Measurements from ENCODE around the gene RALGAPB.

Gene RALGAPB

GRCh38 chr20:38551056-38551626, 78.5 kb downstream of the RALGAPB start:
- DNase-seq, result no peak

- DNase-seq, result no peak
Measured at GRCh38 chr20:38554986-38555385, 82.3 kb downstream of the RALGAPB start.

GRCh38 chr20:38555395-38555794, 82.8 kb downstream of the RALGAPB start:
- no peak for DNase-seq

GRCh38 chr20:38557174-38557573, 84.5 kb downstream of the RALGAPB start:
- no peak for DNase-seq

GRCh38 chr20:38558596-38559360, 86.1 kb downstream of the RALGAPB start:
- no peak for DNase-seq

GRCh38 chr20:38559764-38560163, 87.1 kb downstream of the RALGAPB start:
- no peak for DNase-seq

GRCh38 chr20:38563802-38564431, 91.3 kb downstream of the RALGAPB start:
- DNase-seq, result no peak

- no peak for DNase-seq
Measured at GRCh38 chr20:38564680-38565079, 92.0 kb downstream of the RALGAPB start.

- DNase-seq, result no peak
Measured at GRCh38 chr20:38566036-38566598, 93.5 kb downstream of the RALGAPB start.

- no peak for DNase-seq
Measured at GRCh38 chr20:38569747-38570525, 97.3 kb downstream of the RALGAPB start.

GRCh38 chr20:38573413-38573812, 100.8 kb downstream of the RALGAPB start:
- DNase-seq, result no peak

- DNase-seq, result no peak
Measured at GRCh38 chr20:38579219-38579910, 106.7 kb downstream of the RALGAPB start.

GRCh38 chr20:38579921-38580320, 107.3 kb downstream of the RALGAPB start:
- DNase-seq, result no peak

GRCh38 chr20:38581013-38581412, 108.4 kb downstream of the RALGAPB start, which contains the start of gene ADIG:
TSS of gene ADIG (plus strand) at chr20:38581197. CDS start at chr20:38581251, 54 bp downstream.
- no peak for DNase-seq

- DNase-seq, result no peak
Measured at GRCh38 chr20:38581830-38582358, 109.3 kb downstream of the RALGAPB start.

- DNase-seq, result no peak
Measured at GRCh38 chr20:38583306-38583705, 110.7 kb downstream of the RALGAPB start.

- no peak for DNase-seq
Measured at GRCh38 chr20:38584099-38584763, 111.6 kb downstream of the RALGAPB start.

GRCh38 chr20:38585404-38586180, 112.9 kb downstream of the RALGAPB start:
- DNase-seq, result no peak

GRCh38 chr20:38586181-38586525, 113.5 kb downstream of the RALGAPB start:
- DNase-seq, result no peak

- no peak for DNase-seq
Measured at GRCh38 chr20:38588303-38588702, 115.7 kb downstream of the RALGAPB start.

GRCh38 chr20:38589351-38589750, 116.7 kb downstream of the RALGAPB start:
- no peak for DNase-seq
